ENCODE results near the gene TRIM15. TPM values are rescaled to one million over a fixed set of nuclear protein-coding genes. Genes with fewer than 3 reads are reported as not detected.

Gene TRIM15
- total RNA-seq, 1 donor from 2014 or later = not detected

- no peak for DNase-seq (ENCODE audit: extremely low spot score, unreplicated experiment)
- Mint-ChIP-seq H3K4me1 (ENCODE audit: unreplicated experiment) (peaks cover 5% of the 10 kb centered on the region), H3K27ac (ENCODE audit: unreplicated experiment) (no peak overlapping the region), H3K36me3 (ENCODE audit: unreplicated experiment) (no peaks in the 10 kb centered on the region), H3K4me3 (ENCODE audit: unreplicated experiment) (no peak overlapping the region), H3K27me3 (ENCODE audit: unreplicated experiment) (peaks cover 45% of the 10 kb centered on the region), H3K9me3 (ENCODE audit: unreplicated experiment) (no peaks in the 10 kb centered on the region)
- no peak for TF ChIP-seq CTCF (IDR thresholded peaks at IDR 0.05)
Measured at GRCh38 chr6:30145818-30146217, 17.5 kb upstream of the TRIM15 start.

GRCh38 chr6:30147096-30147495 lies 16.2 kb upstream of the TRIM15 start:
- H3K36me3 Mint-ChIP-seq (ENCODE audit: unreplicated experiment) = no peaks in the 10 kb centered on the region
- peaks cover 5% of the 10 kb centered on the region for H3K4me1 Mint-ChIP-seq (ENCODE audit: unreplicated experiment)
- no peaks in the 10 kb centered on the region for H3K9me3 Mint-ChIP-seq (ENCODE audit: unreplicated experiment)
- no peak for DNase-seq (ENCODE audit: extremely low spot score, unreplicated experiment)
- no peak for TF ChIP-seq CTCF (IDR thresholded peaks at IDR 0.05)
- no peak overlapping the region for H3K27ac Mint-ChIP-seq (ENCODE audit: unreplicated experiment)
- no peak overlapping the region for H3K4me3 Mint-ChIP-seq (ENCODE audit: unreplicated experiment)
- peaks cover 34% of the 10 kb centered on the region for H3K27me3 Mint-ChIP-seq (ENCODE audit: unreplicated experiment)

- peaks cover 19% of the 10 kb centered on the region for H3K27me3 Mint-ChIP-seq (ENCODE audit: unreplicated experiment)
- H3K9me3 Mint-ChIP-seq (ENCODE audit: unreplicated experiment) = no peaks in the 10 kb centered on the region
- H3K4me3 Mint-ChIP-seq (ENCODE audit: unreplicated experiment) = no peak overlapping the region
- no peak for DNase-seq (ENCODE audit: extremely low spot score, unreplicated experiment)
- H3K36me3 Mint-ChIP-seq (ENCODE audit: unreplicated experiment) = no peaks in the 10 kb centered on the region
- H3K4me1 Mint-ChIP-seq (ENCODE audit: unreplicated experiment) = peaks cover 11% of the 10 kb centered on the region
- H3K27ac Mint-ChIP-seq (ENCODE audit: unreplicated experiment) = no peak overlapping the region
- peak; percentile 11 for TF ChIP-seq CTCF (IDR thresholded peaks at IDR 0.05)
Measured at GRCh38 chr6:30149234-30149633, 14.1 kb upstream of the TRIM15 start.

- peaks cover 11% of the 10 kb centered on the region for H3K27me3 Mint-ChIP-seq (ENCODE audit: unreplicated experiment)
Measured at GRCh38 chr6:30149858-30150550, 13.3 kb upstream of the TRIM15 start.

More at GRCh38 chr6:30149858-30150550, 13.3 kb upstream of the TRIM15 start:
- DNase-seq (ENCODE audit: extremely low spot score, unreplicated experiment) = no peak
- Mint-ChIP-seq H3K36me3 (ENCODE audit: unreplicated experiment) (no peaks in the 10 kb centered on the region), H3K9me3 (ENCODE audit: unreplicated experiment) (no peaks in the 10 kb centered on the region), H3K4me1 (ENCODE audit: unreplicated experiment) (peaks cover 18% of the 10 kb centered on the region), H3K4me3 (ENCODE audit: unreplicated experiment) (no peak overlapping the region), H3K27ac (ENCODE audit: unreplicated experiment) (no peak overlapping the region)
- TF ChIP-seq CTCF (IDR thresholded peaks at IDR 0.05) = no peak

All from osteocyte (in vitro differentiated cells).